Renal cortex interstitium (tissue), 11 donors: ENCODE data around the gene RPS8. TPM values are rescaled to one million over a fixed set of nuclear protein-coding genes. Genes with fewer than 3 reads are reported as not detected.
"Not testable (repeated sequence)": the region's sequence is repeated elsewhere in the genome, so short reads cannot be mapped to it uniquely, and the experiment has no call there.

Experiments used
- DNase-seq, 11 donors: peaks; one replicate each; pipeline ENCODE4 v3.0.0-alpha.2; 2013; ENCODE audit warnings: low read depth in 9 of 11, low spot score in 4 of 11; ENCODE audit errors: extremely low read depth in 1 of 11
- polyA plus RNA-seq, 3 donors: library from polyadenylated mRNA; unstranded; fragments of 120-200 nt; gene quantifications; one replicate each; pipeline ENCODE4 v1.2.1, GENCODE V29; 2013; ENCODE audit not compliant: insufficient read length in 3 of 3

The RPS8 gene
- polyA plus RNA-seq, 3 donors: 2,233 to 2,482 (median 2,364) TPM

DNA sequence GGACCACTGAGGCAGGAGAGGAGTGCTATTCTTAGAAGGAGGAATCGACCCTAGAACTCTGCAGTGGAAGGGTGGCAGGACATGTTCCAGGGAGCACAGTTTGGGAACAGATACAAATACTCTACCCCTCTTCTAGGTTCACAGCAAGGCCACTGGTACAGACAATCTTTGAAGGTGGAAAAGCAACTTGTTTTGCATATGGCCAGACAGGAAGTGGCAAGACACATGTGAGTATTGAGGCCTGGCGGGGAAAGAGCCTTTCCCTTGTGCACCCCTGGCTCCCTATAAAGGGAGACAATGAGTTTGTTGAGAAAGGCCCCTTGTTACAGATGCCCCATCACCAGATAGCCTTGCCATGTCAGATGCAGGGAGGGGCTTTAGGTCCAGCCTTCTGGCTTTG lies 17.9 kb upstream of the RPS8 start:
- DNase-seq: no peak

DNA sequence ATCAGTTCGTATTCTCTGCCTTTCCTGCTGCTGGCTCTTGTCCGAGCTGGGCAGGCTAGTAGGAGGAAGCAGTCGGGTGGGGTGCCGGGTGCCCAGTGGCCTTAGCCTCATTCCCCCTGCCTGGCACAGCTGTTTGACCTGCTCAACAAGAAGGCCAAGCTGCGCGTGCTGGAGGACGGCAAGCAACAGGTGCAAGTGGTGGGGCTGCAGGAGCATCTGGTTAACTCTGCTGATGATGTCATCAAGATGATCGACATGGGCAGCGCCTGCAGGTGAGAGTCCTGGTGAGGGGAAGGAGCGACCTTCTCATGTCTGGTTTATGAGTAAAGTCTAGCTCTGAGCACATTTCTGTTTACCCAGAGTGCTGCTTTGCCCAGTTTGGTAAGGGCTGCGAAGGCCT lies 16.3 kb upstream of the RPS8 start:
- DNase-seq: no peak

DNA sequence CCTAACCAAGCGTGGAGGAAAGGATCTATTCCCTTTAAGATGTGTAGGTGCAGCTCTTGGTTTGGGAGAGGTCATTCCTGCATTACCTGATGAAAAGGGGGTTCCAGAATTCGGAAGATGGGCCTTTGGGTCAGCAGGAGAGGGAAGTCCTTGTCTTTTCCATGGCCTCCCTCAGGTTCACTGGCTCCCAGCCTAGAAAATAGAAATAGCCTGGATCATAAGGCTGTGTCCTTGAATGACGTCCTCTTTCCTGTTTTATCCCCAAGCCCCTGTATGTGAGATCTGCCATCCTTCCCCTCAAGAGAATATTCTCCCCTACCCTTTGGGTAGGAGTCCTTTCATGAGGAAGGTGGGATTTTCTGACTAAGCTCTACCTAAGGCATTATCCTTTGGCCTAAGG lies 14.5 kb upstream of the RPS8 start:
- no peak for DNase-seq

DNA sequence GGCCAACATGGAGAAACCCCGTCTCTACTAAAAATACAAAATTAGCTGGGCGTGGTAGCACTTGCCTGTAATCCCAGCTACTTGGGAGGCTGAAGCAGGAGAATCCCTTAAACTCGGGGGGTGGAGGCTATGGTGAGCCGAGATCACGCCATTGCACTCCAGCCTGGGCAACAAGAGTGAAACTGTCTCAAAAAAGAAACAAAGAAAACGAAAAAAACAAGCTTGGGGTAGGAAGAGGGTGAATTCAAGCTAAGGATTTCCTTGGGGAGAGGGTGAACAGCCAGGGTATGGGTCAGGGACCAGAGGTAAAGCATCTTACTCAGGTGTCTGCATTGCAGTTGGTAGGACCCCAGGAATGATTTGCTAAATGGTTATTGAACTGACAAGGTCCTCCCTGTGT lies 8.9 kb upstream of the RPS8 start:
- not testable (repeated sequence) for DNase-seq

DNA sequence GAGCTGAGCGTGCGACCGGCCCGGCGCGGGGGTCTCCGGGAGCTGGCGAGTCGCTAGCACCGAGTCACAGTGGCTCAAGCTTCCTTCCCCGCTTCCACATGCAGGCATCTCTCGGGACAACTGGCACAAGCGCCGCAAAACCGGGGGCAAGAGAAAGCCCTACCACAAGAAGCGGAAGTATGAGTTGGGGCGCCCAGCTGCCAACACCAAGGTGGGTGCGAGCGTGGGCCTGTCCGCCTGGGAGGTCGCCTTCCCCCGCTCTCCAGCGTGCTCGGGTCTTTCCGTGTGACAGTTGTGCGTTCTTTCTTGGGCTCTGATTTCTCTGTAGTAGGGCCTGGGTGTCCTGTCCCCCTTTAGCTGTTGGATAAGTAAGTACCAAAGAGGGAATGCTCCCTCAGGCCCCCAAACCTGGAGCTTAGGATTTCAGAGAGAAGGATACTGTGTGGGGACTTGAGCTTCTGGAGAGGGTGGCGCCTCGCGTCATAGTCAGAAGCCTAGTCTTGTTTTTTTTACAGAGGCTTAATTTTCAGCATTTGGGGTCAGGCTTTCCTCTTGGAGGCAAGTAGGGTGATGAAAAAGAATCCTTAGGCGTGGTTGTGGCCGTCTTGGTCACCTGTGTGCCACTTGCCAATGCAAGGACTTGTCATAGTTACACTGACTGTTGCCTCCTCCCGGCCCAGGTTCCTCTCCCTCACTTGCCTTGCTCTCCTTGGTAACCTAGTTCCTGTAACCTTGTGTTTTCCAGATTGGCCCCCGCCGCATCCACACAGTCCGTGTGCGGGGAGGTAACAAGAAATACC lies 790 bp downstream of the RPS8 start:
- DNase-seq: no peak

DNA sequence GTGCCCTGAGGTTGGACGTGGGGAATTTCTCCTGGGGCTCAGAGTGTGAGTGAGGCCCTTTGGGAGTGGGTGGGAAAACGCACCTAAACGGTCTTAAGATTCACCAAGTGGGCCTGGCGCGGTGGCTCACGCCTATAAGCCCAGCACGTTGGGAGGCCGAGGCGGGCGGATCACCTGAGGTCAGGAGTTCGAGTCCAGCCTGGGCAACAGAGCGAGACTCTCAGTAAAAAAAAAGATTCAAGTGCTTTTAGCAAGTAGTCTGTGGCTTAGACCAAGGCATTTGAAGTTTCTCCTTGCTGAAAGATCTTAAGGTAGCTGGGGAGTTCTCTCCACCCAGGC lies 1.4 kb downstream of the RPS8 start:
- DNase-seq: no peak

DNA sequence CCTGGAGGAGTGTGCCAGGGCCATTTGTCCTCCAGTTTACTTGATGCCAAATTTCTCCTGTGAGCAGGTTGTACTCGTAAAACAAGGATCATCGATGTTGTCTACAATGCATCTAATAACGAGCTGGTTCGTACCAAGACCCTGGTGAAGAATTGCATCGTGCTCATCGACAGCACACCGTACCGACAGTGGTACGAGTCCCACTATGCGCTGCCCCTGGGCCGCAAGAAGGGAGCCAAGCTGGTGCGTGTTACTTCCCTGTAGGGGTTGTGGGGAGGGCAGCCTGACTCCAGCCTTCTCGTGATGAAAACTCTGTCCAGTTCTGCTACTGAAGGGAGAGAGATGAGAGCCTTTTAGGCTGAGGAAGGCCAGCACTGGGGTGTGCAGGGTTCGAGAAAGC lies 2.2 kb downstream of the RPS8 start:
- DNase-seq: no peak

DNA sequence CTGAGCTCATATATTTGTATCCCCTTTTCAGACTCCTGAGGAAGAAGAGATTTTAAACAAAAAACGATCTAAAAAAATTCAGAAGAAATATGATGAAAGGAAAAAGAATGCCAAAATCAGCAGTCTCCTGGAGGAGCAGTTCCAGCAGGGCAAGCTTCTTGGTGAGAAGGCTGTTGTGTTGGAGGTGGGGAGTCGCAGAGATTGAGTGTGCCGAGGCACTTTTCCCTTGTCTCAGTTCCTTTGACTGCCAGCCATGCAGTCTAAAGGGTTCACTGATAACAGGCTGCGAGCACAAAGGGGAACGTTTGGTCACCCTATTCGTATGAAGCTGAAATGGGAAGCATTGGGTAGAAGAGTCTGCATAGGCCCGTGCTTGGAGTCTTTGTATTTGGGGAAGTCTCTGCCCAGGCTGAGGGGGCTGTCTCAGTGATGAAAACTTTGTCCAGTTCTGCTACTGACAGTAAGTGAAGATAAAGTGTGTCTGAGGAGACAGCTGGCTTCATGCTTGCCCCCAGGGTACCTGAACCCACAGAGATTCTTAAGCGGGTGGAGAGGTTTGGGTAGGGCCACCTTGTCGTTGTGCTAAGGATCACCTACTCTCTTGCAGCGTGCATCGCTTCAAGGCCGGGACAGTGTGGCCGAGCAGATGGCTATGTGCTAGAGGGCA lies 2.8 kb downstream of the RPS8 start:
- DNase-seq: no peak

DNA sequence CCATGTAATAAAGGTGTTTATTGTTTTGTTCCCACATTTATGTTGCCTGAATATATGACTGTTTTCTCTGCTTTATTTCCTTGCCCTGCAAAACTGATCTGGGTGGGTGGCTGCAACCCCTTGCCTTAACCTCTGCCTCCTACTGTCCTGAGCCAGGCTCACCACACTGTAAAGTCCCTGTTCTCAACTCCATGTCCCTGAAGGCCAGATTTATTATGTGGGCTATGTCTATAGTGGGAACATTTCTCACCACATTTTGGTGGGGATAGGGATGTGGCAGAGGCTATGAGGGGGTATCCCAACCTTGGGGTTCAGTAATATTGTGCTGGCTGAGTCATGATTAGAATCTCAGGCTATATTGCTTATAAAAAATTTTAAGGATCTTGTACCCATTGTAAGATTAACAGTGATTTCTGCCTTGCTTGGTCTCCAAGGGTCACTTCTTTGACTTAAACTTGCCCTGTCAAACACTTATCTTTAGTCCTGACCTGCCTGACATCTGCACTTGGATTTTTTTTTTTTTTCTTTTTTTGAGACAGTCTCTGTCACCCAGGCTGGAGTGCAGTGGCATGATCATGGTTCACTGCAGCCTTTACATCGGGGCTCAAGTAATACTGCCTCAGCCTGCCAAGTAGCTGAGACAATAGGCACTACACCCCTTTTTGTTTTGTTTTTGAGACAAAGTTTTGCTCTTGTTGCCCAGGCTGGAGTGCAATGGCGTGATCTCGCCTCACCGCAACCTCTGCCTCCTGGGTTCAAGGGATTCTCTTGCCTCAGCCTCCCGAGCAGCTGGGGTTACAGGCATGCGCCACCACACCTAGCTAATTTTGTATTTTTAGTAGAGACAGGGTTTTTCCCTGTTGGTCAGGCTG lies 3.6 kb downstream of the RPS8 start:
- no peak for DNase-seq

DNA sequence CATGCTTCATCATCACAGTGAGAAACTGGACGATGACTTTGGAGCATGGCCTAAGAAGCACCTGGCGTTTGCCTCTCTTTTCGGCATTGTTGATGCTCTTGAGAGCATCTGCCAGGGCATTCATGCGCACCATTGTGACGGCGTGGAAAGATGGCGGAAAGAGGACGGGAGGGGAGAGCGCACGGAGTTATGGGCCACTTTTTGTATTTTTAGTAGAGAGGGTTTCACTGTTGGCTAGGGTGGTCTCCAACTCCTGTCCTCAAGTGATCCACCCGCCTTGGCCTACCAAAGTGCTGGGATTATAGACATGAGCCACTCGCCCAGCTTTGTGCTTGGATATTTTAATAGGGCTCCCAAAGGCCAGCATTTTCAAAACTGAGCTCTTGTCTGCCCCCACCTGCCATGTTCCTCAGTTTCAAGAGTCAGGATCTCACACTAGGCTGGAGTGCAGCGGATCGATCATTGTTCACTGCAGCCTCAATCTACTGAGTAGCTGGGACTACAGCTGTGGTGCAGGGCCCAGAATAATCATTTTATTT lies 5.3 kb downstream of the RPS8 start:
- no peak for DNase-seq

DNA sequence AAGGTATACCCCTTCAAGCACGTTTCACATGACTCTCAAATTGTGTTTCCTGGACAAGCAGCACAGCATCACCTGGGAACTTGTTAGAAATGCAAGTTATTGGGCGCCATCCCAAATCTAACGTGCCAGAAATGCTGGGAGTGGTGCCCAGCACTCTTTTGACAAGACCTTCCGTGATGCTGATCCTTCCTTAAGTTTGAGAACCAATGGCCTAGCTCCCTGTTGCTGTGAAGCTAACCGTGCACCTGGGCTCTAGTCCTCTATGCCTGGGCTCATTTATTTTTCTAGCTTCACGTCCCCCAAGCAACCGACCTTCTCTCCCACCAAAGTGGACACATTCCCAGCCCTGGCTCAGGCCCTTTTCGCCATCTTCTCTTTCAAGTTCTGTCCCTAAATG lies 8.4 kb downstream of the RPS8 start:
- DNase-seq: no peak

DNA sequence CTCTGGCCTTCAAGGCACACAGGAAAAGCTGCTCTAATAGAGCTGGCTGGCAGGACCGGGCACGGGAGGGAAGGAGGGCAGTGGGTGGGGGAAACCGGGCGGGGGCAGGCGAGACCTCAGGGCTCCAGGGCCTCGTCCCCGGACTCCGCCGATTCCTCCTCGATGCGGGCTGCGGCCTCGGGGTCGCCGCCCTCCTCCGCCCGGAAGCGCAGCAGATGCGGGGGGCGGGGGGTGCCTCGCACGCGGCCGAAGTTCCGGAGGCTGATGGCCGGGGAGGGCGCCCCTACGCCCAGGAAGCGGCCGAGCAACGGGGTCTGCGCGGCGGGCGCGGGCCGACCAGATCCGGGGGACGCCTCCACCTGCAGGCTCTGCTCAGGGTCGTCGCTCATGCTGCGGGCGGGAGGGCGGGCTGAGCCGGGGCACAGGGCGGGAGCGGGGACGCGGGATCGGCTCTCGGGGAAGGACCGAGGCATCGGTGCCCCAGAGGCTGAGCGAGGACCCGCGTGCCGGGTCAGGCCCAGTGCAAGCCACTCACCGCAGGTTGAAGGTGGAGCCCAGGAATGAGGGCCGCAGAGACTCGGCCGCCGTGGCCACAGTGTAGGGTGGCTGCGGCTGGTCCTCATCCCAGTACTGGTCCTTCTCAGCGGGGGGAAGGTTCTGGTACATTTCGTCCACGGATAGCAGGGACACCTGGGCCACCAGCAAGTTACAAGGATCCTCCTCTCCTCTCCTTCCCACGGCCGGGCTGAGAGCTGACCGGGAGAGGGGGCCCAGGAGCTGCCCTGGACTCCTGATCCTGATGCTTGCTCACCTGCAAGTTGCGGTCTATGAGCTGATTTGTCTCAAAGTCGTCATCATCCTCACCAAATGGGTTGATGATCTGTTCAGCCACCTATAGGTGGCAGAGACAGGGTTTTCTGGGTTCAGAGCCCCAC lies 9.0 kb downstream of the RPS8 start:
- no peak for DNase-seq

DNA sequence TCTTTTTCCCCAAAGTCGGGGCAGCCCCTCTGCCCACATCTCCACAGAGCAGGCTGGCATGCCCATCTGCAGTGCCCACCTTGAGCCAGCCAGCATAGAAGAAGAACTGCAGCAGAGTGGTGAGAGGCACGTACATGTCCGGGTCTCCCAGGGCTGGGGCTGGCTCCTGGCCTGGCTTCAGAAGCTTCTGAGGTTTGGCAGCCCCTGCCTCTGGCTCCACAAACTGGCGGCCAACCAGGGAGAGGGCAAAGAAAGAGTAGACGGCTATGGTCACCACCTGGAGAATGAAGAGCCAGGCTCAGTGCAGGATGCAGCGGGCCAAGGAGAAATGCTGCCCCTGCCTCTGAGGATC lies 9.7 kb downstream of the RPS8 start:
- no peak for DNase-seq

DNA sequence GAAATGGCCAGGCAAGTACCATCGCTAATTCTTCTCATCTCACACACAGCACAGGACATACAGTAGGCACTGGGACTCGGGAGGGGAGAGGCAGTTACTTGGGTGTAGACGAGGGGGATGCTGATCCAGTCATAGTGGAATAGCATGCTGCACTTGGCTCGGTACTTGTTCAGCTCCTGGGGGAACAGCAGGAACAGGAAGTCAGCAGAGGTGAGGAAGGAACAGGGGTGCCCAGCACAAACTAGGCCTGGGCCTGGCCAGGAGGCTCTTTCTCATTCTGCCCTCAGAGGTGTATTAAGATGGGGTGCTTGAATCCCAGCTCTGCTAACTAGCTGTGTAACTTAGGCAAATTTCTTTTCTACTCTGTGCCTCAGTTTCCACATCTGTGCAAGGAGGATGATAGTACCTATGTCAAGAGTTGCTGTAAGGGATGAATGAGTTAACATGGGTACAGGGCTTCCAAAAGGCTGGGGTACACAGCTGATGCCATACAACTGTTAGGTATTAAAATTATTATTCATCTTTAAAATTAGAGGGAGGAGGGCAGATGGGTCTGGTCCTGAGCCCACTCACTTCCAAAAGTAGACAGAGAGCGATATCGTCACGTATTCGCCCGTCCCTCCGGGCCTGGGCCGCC lies 10.3 kb downstream of the RPS8 start:
- DNase-seq: no peak

DNA sequence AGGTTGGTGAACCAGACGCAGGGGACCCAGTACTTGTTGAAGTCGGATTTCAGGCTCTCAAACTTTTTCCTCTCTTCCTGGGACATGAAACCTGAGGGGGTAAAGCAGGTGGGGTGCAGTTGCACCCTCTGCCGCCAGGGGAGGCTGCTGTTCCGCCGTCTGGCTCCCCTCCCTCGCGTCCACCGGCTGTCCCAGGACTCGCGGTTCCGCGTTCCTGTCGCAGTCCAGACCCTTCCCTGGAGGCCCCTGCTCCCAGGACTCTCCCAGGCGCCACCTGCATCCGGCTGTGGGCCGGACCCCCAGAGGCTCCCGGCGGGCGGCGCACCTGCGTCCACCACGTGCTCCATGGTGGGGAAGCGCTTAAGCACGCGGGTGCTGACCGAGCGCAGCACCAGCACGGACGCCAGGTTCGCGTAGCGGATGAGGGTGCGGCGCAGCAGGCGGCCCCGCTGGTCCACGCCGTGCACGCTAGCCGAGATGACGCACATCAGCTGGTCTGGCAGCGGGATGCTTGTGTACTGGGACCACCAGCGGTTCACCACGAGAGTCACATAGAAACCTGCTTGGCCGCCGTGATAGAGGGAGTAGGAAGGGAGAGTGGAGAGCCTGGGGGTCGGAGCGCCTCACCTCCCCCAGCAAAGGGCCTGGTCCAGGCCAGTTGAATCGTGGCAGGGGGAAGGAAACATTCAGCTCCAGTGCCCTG lies 10.9 kb downstream of the RPS8 start:
- DNase-seq: peak in 2 of 11 donors; percentile 72 to 74

DNA sequence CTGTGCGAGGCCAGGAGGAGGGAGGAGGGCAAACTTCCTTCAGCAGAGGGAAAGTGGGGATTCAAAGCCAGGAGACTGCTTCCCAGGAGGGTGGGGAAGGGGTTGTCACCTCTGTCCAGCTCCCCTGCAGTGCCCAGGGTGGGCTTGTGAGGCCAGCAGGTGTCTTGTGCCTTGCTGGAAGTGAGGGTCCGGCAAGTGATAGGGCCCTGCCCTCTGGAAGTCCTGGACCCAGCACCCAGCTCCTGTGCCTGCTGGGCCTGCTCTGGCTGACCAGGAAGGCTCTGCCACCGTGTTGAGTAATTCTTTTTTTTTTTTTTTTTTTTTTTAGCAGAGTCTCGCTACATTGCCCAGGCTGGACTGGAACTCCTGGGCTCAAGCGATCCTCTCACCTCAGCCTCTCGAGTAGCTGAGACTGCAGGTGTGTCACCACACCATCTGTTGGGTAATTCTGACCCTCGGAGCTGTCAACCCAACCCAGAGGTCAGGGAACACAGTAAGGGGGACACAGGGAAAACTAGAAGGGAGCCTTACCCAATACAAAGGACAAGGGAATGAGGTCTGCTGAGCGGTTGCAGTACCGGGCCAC lies 11.6 kb downstream of the RPS8 start:
- DNase-seq: no peak

DNA sequence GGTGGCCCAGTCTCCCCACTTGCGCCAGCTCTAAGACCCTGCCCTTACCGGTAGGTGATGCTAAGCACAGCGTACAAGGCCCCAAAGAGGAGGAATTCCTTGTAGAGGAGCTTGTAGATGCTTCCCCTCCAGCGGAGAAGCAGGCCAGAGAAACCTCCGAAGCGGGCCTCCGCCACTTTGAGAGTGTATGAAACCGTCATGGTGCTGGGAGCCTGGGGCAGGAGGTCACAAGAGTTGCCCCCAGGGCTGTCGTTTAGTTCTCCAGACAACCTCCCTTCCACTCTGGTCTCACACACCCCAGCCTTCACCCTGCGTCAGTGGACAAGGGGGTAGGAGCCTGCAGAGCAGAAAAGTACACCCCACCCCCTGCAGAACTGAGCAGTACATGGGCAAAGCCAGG lies 12.2 kb downstream of the RPS8 start:
- DNase-seq: no peak
